Retinal pigment epithelial cell (primary cell): ENCODE results near the gene CFAP92.

ENCODE experiments used
- DNase-seq: peaks from one replicate; pipeline ENCODE4 v3.0.0-alpha.2; 2010; ENCODE audit warnings: low read depth
- H3K4me3 ChIP-seq: 2 replicates; pipeline ENCODE4 v1.5.1; 2011; ENCODE audit warnings: mild to moderate bottlenecking, low read length, control low read depth, moderate library complexity
- CTCF ChIP-seq: conservative IDR thresholded peaks from 2 replicates; pipeline ENCODE4 v1.5.1; 2011; ENCODE audit warnings: low read depth, low read length, control low read depth, inconsistent platforms

The CFAP92 gene

DNA sequence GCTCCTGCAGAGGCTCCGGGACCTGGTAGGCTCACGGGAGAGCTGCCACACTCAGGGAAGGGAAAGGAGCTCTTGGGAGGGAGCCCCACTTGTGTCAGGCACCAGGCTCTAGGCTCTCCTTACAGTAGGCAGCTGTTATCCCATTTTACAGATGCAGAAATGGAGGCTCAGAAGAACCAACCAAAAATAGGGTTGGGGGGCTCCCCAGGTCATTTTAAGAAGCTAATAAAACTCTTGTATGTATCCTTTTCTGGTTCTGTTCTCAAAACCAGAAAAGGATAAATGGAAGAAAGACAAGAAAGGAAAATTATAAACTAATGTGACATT is 43.2 kb upstream of the CFAP92 start:
- no peak overlapping the region for H3K4me3 ChIP-seq
- DNase-seq = no peak
- TF ChIP-seq CTCF = no peak

DNA sequence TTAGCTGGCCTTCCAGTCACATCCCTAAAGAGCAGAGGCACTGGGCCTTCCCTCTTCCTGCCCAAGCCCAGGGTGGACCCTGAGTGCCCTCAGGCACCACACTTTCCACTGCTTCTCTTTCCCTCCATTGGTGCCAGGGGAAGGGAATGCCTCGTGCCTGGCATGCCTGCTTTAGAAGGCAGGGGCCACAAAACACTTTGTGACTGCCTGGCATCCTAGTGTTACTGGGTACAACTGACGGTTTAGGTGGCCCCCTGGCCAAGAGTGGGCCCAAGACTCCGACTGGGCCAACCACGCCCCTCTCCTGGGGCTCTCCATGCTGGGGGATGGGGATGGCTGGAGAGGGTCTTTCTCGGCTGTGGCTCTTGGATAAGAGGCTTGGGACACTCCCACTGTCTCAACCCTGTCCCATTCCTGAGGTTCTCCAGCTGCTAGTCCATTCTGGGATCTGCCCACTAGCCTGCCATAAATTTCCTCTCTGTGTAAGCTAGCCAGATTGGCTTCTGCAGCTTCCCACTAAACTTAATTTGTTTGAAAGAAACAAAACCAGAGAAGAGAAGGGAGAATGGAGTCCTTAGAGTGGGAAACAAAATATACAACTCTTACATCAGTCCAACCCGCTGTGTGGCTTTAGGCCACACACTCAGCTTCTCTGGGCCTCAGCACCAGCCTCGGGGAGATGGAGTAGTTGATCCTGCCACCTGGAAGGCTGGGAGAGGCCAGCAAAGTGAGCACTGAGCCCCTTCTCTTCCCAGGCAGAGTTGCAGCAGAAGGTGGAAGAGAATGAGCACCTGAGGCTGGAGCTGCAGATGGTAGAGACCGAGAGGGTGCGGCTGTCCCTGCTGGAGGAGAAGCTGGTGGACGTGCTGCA is 42.6 kb upstream of the CFAP92 start:
- H3K4me3 ChIP-seq = no peak overlapping the region
- TF ChIP-seq CTCF = no peak
- DNase-seq = no peak

DNA sequence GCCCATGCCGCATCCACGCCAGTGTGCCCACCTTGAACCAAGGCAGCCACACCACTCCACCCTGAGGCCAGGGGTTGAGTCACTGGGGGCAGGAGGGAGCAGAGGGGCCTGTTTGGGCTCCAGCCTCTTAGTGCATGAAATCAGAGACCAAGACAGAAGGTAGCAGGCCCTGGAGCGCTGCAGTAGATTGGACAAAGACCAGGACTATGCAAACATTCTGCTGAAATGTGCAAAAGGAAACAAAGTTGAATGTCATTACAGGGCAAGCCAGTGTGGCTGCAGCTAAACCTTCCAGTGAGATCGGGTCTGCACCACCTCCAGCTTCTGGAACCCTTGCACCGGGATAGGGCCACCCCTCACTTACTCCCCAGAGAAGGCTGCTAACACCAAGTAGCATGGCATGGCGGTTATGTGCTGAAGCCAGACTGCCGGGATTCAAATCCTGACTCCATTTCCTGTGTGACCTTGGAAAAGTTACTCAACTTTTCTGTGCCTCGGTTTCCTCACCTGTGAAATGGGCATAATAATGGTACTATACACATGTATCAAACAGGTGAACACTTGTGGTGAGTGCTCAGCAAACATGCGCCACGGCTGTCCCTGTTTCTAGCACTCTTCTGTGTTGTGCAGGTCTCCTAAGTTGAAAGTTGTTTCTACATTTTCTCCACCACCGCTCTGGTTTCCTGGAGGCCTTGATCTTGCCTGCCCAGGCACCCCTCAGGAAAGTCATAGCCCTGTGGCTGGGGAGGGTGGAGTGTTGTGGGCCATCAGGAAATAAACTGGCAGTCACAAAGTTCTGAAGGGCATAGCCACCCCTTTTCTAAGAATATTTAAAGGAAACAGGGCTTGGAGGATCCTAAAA is 41.7 kb upstream of the CFAP92 start:
- no peak for DNase-seq
- no peak overlapping the region for H3K4me3 ChIP-seq
- TF ChIP-seq CTCF = no peak

- DNase-seq = no peak
- H3K4me3 ChIP-seq = no peak overlapping the region
- no peak for TF ChIP-seq CTCF
Observed at GRCh38 chr3:129034642-129035041, 40.8 kb upstream of the CFAP92 start.

- TF ChIP-seq CTCF = no peak
- no peak overlapping the region for H3K4me3 ChIP-seq
- no peak for DNase-seq
Observed at GRCh38 chr3:129033633-129034321, 39.9 kb upstream of the CFAP92 start.

DNA sequence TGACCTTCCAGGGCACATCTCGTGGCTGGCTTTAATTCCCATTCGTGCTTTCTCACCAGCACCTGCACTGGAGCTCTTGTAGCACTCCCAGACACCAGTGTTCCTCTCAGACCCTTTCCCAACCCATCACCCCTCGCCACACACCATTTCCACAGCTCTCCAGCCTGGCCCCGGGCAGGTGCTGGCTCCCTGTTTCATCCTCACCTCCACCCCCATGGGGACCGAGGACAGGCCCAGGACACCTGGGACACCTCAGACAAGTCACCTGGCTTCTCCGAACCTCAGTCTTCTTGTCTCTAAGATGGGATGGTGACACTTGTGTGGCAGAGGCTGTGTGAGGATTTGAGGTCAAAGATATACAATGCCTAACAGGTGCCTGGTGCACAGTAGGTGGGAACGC is 39.3 kb upstream of the CFAP92 start:
- no peak overlapping the region for H3K4me3 ChIP-seq

More for the DNA sequence above, 39.3 kb upstream of the CFAP92 start:
- DNase-seq = no peak
- TF ChIP-seq CTCF = no peak
